HepG2 (cell line): ENCODE measurements around the gene TBC1D24. TPM values are rescaled to one million over a fixed set of nuclear protein-coding genes. Genes with fewer than 3 reads are reported as not detected.

Source experiments
- BCL6 ChIP-seq: IDR thresholded peaks from 2 replicates; pipeline ENCODE4 v1.6.1; 2016; ENCODE audit warnings: missing genetic modification reagents, missing compliant biosample characterization
- GPN1 ChIP-seq: sonication (generic); formaldehyde crosslinking; IDR thresholded peaks from 2 replicates; pipeline ENCODE4 v1.5.1; 2020; ENCODE audit warnings: missing genetic modification reagents, borderline replicate concordance
- HOXA5 ChIP-seq: sonication (generic); formaldehyde crosslinking; IDR thresholded peaks from 2 replicates; pipeline ENCODE4 v1.4.0; 2020; ENCODE audit warnings: missing genetic modification reagents
- NR1H2 ChIP-seq: sonication (generic); formaldehyde crosslinking; IDR thresholded peaks from 2 replicates; pipeline ENCODE4 v1.8.1; 2022; ENCODE audit warnings: low read depth, missing genetic modification reagents, borderline replicate concordance
- ONECUT2 ChIP-seq: sonication (generic); formaldehyde crosslinking; IDR thresholded peaks from 2 replicates; pipeline ENCODE4 v1.4.0; 2020; ENCODE audit warnings: missing genetic modification reagents
- SIX1 ChIP-seq: sonication (generic); formaldehyde crosslinking; IDR thresholded peaks from 2 replicates; pipeline ENCODE4 v1.4.0; 2020; ENCODE audit warnings: missing genetic modification reagents, borderline replicate concordance
- ZNF136 ChIP-seq: sonication (generic); formaldehyde crosslinking; IDR thresholded peaks from 2 replicates; pipeline ENCODE4 v1.8.1; 2022; ENCODE audit warnings: low read depth, mild to moderate bottlenecking, moderate library complexity, missing genetic modification reagents
- ZNF441 ChIP-seq: sonication (generic); formaldehyde crosslinking; IDR thresholded peaks from 2 replicates; pipeline ENCODE4 v1.7.0; 2021; ENCODE audit warnings: missing genetic modification reagents, borderline replicate concordance
- polyA plus RNA-seq, 8 experiments: library from polyadenylated mRNA; depleted of rRNA in 3 of 8; stranded (reverse) in 7 of 8; unstranded in 1 of 8; fragments of >200 nt; fragmentation: Illumina TruSeq in 4 of 8; extraction: Trizol in 4 of 8; gene quantifications; 2 replicates each; pipeline versions ENCODE4 v1.2.1 to v1.2.3, GENCODE V29; 2011 to 2016; ENCODE audit warnings: low read depth in 4 of 8, missing spikeins in 1 of 8, mixed read lengths in 1 of 8; ENCODE audit not compliant: insufficient read depth in 1 of 8
- total RNA-seq, 5 experiments: library from RNA; depleted of rRNA; stranded (reverse); fragments of >200 nt; fragmentation: Illumina TruSeq; extraction: Trizol; gene quantifications; 2 replicates each; pipeline ENCODE4 v1.2.3, GENCODE V29; 2016; ENCODE audit warnings: low read depth in 1 of 5
- TF ChIP-seq, protein P1 (sequence below): sonication (generic); formaldehyde crosslinking; IDR thresholded peaks from 2 replicates; pipeline ENCODE4 v1.5.1; 2020; ENCODE audit warnings: mild to moderate bottlenecking, missing genetic modification reagents
- TF ChIP-seq, protein P2 (sequence below), 2 experiments: IDR thresholded peaks; 2 replicates each; pipeline ENCODE4 v1.6.1; 2011 to 2012; ENCODE audit warnings: low read length in 2 of 2, borderline replicate concordance in 1 of 2, low read depth in 1 of 2, mild to moderate bottlenecking in 1 of 2, moderate library complexity in 1 of 2
- TF ChIP-seq, protein P3 (sequence below): fragments of 450-650 bp; IDR thresholded peaks from 2 replicates; pipeline ENCODE4 v1.6.1; 2016
- TF ChIP-seq, protein P4 (sequence below): sonication (generic); formaldehyde crosslinking; IDR thresholded peaks from 2 replicates; pipeline ENCODE4 v1.4.0; 2020; ENCODE audit warnings: missing genetic modification reagents, borderline replicate concordance
- TF ChIP-seq, protein P5 (sequence below): sonication (generic); formaldehyde crosslinking; IDR thresholded peaks from 2 replicates; pipeline ENCODE4 v1.8.1; 2023; ENCODE audit warnings: mild to moderate bottlenecking, missing genetic modification reagents

TBC1D24 gene
- total and polyA plus RNA-seq, 2 of the 13 experiments (the other 11 are each of a cell fraction or from before 2014, with no cell fraction given): 7.7 to 13.7 TPM

DNA sequence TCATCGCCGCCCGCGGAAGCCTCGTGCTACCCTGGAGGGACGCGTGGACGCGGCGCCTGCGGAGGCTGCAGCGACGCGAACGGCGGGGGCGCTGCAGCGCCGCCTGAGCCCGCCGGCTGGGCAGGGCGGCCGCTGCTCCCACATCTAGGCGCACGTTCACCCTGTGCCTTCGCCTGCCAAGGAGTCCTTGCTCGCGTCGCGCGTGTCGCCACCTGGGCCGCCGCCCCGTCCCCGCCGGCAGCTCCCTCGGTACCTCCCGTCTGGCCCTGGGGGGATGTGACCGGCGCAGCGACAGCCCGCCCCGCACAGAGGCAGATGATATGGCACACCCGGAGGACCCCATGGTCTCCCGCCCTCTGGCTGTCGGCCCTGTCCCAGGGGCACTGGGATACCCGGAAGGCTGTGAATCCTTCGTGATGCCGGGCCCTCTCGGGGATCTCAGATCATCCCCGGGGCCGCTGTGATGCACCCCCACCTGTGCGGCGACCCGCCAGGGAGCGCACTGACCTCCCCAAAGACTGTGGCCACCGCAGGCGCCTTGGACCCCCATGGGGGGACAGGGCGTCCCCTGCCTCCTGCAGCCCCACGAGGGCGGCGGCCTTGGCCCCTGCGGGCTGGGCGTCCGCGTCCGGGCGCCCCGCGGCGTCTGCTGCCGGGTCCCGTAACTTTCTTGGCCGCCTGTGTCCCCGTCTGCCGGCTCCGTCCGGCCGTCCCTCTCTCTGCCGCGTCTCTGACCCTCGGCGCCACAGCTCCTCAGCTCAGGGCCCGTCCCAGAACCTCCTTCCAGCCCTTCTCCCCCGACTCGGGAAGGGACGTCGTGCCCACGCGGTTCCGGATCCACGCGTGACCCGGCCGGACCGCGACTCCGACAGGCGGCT, 689 bp upstream of the TBC1D24 start (continued):
- TF ChIP-seq, protein P1, sequence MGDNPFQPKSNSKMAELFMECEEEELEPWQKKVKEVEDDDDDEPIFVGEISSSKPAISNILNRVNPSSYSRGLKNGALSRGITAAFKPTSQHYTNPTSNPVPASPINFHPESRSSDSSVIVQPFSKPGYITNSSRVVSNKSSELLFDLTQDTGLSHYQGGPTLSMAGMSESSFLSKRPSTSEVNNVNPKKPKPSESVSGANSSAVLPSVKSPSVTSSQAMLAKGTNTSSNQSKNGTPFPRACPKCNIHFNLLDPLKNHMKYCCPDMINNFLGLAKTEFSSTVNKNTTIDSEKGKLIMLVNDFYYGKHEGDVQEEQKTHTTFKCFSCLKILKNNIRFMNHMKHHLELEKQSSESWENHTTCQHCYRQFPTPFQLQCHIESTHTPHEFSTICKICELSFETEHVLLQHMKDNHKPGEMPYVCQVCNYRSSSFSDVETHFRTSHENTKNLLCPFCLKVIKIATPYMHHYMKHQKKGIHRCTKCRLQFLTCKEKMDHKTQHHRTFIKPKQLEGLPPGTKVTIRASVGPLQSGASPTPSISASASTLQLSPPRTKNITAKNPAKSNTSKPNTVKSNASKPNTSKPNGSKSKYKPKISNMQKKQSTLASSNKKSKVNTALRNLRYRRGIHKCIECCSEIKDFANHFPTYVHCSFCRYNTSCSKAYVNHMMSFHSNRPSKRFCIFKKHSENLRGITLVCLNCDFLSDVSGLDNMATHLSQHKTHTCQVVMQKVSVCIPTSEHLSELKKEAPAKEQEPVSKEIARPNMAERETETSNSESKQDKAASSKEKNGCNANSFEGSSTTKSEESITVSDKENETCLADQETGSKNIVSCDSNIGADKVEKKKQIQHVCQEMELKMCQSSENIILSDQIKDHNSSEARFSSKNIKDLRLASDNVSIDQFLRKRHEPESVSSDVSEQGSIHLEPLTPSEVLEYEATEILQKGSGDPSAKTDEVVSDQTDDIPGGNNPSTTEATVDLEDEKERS (CRISPR knock-in tag): no peak
- TF ChIP-seq ONECUT2 (no peak), ZNF136 (no peak), GPN1 (CRISPR knock-in tag) (no peak), HOXA5 (CRISPR knock-in tag) (peak; percentile 16; the same call in 1 of the 2 replicates), BCL6 (no peak), SIX1 (CRISPR knock-in tag) (no peak), ZNF441 (CRISPR knock-in tag) (no peak), NR1H2 (CRISPR knock-in tag) (no peak)
- TF ChIP-seq, protein P2, sequence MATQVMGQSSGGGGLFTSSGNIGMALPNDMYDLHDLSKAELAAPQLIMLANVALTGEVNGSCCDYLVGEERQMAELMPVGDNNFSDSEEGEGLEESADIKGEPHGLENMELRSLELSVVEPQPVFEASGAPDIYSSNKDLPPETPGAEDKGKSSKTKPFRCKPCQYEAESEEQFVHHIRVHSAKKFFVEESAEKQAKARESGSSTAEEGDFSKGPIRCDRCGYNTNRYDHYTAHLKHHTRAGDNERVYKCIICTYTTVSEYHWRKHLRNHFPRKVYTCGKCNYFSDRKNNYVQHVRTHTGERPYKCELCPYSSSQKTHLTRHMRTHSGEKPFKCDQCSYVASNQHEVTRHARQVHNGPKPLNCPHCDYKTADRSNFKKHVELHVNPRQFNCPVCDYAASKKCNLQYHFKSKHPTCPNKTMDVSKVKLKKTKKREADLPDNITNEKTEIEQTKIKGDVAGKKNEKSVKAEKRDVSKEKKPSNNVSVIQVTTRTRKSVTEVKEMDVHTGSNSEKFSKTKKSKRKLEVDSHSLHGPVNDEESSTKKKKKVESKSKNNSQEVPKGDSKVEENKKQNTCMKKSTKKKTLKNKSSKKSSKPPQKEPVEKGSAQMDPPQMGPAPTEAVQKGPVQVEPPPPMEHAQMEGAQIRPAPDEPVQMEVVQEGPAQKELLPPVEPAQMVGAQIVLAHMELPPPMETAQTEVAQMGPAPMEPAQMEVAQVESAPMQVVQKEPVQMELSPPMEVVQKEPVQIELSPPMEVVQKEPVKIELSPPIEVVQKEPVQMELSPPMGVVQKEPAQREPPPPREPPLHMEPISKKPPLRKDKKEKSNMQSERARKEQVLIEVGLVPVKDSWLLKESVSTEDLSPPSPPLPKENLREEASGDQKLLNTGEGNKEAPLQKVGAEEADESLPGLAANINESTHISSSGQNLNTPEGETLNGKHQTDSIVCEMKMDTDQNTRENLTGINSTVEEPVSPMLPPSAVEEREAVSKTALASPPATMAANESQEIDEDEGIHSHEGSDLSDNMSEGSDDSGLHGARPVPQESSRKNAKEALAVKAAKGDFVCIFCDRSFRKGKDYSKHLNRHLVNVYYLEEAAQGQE (IDR thresholded peaks at IDR 0.05; ENCODE audit: borderline replicate concordance in 1 of 2, low read depth in 1 of 2, low read length in 2 of 2): no peak
- TF ChIP-seq, protein P3, sequence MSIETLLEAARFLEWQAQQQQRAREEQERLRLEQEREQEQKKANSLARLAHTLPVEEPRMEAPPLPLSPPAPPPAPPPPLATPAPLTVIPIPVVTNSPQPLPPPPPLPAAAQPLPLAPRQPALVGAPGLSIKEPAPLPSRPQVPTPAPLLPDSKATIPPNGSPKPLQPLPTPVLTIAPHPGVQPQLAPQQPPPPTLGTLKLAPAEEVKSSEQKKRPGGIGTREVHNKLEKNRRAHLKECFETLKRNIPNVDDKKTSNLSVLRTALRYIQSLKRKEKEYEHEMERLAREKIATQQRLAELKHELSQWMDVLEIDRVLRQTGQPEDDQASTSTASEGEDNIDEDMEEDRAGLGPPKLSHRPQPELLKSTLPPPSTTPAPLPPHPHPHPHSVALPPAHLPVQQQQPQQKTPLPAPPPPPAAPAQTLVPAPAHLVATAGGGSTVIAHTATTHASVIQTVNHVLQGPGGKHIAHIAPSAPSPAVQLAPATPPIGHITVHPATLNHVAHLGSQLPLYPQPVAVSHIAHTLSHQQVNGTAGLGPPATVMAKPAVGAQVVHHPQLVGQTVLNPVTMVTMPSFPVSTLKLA: no peak
- TF ChIP-seq, protein P4, sequence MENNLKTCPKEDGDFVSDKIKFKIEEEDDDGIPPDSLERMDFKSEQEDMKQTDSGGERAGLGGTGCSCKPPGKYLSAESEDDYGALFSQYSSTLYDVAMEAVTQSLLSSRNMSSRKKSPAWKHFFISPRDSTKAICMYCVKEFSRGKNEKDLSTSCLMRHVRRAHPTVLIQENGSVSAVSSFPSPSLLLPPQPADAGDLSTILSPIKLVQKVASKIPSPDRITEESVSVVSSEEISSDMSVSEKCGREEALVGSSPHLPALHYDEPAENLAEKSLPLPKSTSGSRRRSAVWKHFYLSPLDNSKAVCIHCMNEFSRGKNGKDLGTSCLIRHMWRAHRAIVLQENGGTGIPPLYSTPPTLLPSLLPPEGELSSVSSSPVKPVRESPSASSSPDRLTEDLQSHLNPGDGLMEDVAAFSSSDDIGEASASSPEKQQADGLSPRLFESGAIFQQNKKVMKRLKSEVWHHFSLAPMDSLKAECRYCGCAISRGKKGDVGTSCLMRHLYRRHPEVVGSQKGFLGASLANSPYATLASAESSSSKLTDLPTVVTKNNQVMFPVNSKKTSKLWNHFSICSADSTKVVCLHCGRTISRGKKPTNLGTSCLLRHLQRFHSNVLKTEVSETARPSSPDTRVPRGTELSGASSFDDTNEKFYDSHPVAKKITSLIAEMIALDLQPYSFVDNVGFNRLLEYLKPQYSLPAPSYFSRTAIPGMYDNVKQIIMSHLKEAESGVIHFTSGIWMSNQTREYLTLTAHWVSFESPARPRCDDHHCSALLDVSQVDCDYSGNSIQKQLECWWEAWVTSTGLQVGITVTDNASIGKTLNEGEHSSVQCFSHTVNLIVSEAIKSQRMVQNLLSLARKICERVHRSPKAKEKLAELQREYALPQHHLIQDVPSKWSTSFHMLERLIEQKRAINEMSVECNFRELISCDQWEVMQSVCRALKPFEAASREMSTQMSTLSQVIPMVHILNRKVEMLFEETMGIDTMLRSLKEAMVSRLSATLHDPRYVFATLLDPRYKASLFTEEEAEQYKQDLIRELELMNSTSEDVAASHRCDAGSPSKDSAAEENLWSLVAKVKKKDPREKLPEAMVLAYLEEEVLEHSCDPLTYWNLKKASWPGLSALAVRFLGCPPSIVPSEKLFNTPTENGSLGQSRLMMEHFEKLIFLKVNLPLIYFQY (CRISPR knock-in tag): no peak
- TF ChIP-seq, protein P5, sequence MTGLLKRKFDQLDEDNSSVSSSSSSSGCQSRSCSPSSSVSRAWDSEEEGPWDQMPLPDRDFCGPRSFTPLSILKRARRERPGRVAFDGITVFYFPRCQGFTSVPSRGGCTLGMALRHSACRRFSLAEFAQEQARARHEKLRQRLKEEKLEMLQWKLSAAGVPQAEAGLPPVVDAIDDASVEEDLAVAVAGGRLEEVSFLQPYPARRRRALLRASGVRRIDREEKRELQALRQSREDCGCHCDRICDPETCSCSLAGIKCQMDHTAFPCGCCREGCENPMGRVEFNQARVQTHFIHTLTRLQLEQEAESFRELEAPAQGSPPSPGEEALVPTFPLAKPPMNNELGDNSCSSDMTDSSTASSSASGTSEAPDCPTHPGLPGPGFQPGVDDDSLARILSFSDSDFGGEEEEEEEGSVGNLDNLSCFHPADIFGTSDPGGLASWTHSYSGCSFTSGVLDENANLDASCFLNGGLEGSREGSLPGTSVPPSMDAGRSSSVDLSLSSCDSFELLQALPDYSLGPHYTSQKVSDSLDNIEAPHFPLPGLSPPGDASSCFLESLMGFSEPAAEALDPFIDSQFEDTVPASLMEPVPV: no peak
